Posterior cingulate gyrus (tissue), 11 donors: ENCODE results near the gene GPR141.

Experiments used
- DNase-seq, 10 donors: peaks; one replicate each; pipeline versions ENCODE4 v3.0.0 to v3.0.0-alpha.2; 2020 to 2021; ENCODE audit warnings: mixed read lengths in 3 of 10
- intact Hi-C: fragments of 100-400 bp; cut with DNase I; formaldehyde crosslinking; loops from one replicate; pipeline ENCODE4 v1.15.1; 2023

Gene GPR141

GRCh38 chr7:37771801-37772200, 88.2 kb downstream of the GPR141 start:
- DNase-seq, result no peak
- intact Hi-C loops, result no loop called here

- DNase-seq, result no peak
- intact Hi-C loops, result no loop called here
Observed at GRCh38 chr7:37775921-37776320, 92.4 kb downstream of the GPR141 start.

GRCh38 chr7:37781156-37781555, 97.6 kb downstream of the GPR141 start:
- DNase-seq, result no peak
- intact Hi-C loops, result no loop called here

- intact Hi-C loops, result no loop called here
- no peak for DNase-seq
Observed at GRCh38 chr7:37782166-37782565, 98.6 kb downstream of the GPR141 start.

- intact Hi-C loops, result no loop called here
- no peak for DNase-seq
Observed at GRCh38 chr7:37784015-37784414, 100.4 kb downstream of the GPR141 start.

- no peak for DNase-seq
- intact Hi-C loops, result no loop called here
Observed at GRCh38 chr7:37786741-37787569, 103.4 kb downstream of the GPR141 start.
